ES-I3 (cell line): ENCODE results near the gene SPARC.
A peak's percentile ranks its signal among the peaks of the same experiment; 100 is the strongest.

ENCODE experiments used
- H3K36me3 ChIP-seq: 2 replicates; pipeline ENCODE4 v1.6.1; 2013; ENCODE audit warnings: mild to moderate bottlenecking, low read length, control low read depth, moderate library complexity; ENCODE audit not compliant: insufficient read depth
- H3K4me1 ChIP-seq: 2 replicates; pipeline ENCODE4 v1.6.1; 2013; ENCODE audit warnings: mild to moderate bottlenecking, control low read depth, low read length; ENCODE audit not compliant: insufficient read depth
- H3K9ac ChIP-seq: 2 replicates; pipeline ENCODE4 v1.6.1; 2013; ENCODE audit warnings: low read depth, mild to moderate bottlenecking, low read length, moderate library complexity
- H3K9me3 ChIP-seq: 2 replicates; pipeline ENCODE4 v1.6.1; 2013; ENCODE audit warnings: mild to moderate bottlenecking, low read length, moderate library complexity; ENCODE audit not compliant: control insufficient read depth, insufficient read depth

SPARC gene

GRCh38 chr5:151622367-151623088 is 64.2 kb downstream of the SPARC start:
- H3K4me1 ChIP-seq: peaks cover 26% of the 10 kb centered on the region
- H3K9me3 ChIP-seq: peaks cover 3% of the 10 kb centered on the region; the same call in 1 of the 2 replicates
- no peaks in the 10 kb centered on the region for H3K36me3 ChIP-seq
- H3K9ac ChIP-seq: no peak overlapping the region

GRCh38 chr5:151620461-151620840 is 66.3 kb downstream of the SPARC start:
- Histone ChIP-seq H3K9me3 (peaks cover 3% of the 10 kb centered on the region; the same call in 1 of the 2 replicates), H3K36me3 (no peaks in the 10 kb centered on the region), H3K4me1 (peaks cover 39% of the 10 kb centered on the region), H3K9ac (peak overlapping the region; percentile 1; the same call in 1 of the 2 replicates)

GRCh38 chr5:151619812-151620460 is 66.8 kb downstream of the SPARC start:
- Histone ChIP-seq H3K4me1 (peaks cover 43% of the 10 kb centered on the region), H3K9me3 (peaks cover 3% of the 10 kb centered on the region; the same call in 1 of the 2 replicates), H3K9ac (peak overlapping the region; percentile 1; the same call in 1 of the 2 replicates), H3K36me3 (no peaks in the 10 kb centered on the region)

GRCh38 chr5:151618907-151619306 is 67.8 kb downstream of the SPARC start:
- Histone ChIP-seq H3K9ac (no peak overlapping the region), H3K9me3 (peaks cover 3% of the 10 kb centered on the region; the same call in 1 of the 2 replicates), H3K4me1 (peaks cover 43% of the 10 kb centered on the region), H3K36me3 (no peaks in the 10 kb centered on the region)

GRCh38 chr5:151617841-151618710 is 68.6 kb downstream of the SPARC start:
- H3K9ac ChIP-seq: no peak overlapping the region
- peaks cover 46% of the 10 kb centered on the region for H3K4me1 ChIP-seq
- no peaks in the 10 kb centered on the region for H3K36me3 ChIP-seq
- H3K9me3 ChIP-seq: peaks cover 3% of the 10 kb centered on the region; the same call in 1 of the 2 replicates

- Histone ChIP-seq H3K9me3 (peaks cover 3% of the 10 kb centered on the region; the same call in 1 of the 2 replicates), H3K36me3 (no peaks in the 10 kb centered on the region), H3K4me1 (peaks cover 48% of the 10 kb centered on the region), H3K9ac (no peak overlapping the region)
These were observed 69.3 kb downstream of the SPARC start for GRCh38 chr5:151617383-151617840.

- no peak overlapping the region for H3K9ac ChIP-seq
- peaks cover 42% of the 10 kb centered on the region for H3K4me1 ChIP-seq
- no peaks in the 10 kb centered on the region for H3K36me3 ChIP-seq
- peaks cover 3% of the 10 kb centered on the region; the same call in 1 of the 2 replicates for H3K9me3 ChIP-seq
These were observed 71.3 kb downstream of the SPARC start for GRCh38 chr5:151615431-151615830.

GRCh38 chr5:151614565-151614964 is 72.2 kb downstream of the SPARC start:
- peaks cover 3% of the 10 kb centered on the region; the same call in 1 of the 2 replicates for H3K9me3 ChIP-seq
- H3K4me1 ChIP-seq: peaks cover 33% of the 10 kb centered on the region
- H3K36me3 ChIP-seq: no peaks in the 10 kb centered on the region
- no peak overlapping the region for H3K9ac ChIP-seq

GRCh38 chr5:151612689-151613427 is 73.9 kb downstream of the SPARC start:
- Histone ChIP-seq H3K36me3 (no peaks in the 10 kb centered on the region), H3K4me1 (peaks cover 22% of the 10 kb centered on the region), H3K9me3 (no peaks in the 10 kb centered on the region), H3K9ac (no peak overlapping the region)

- no peak overlapping the region for H3K9ac ChIP-seq
- H3K9me3 ChIP-seq: no peaks in the 10 kb centered on the region
- peaks cover 15% of the 10 kb centered on the region for H3K4me1 ChIP-seq
- H3K36me3 ChIP-seq: no peaks in the 10 kb centered on the region
These were observed 75.5 kb downstream of the SPARC start for GRCh38 chr5:151611127-151611775.
